MCF 10A (cell line): ENCODE measurements around the gene RAP1A. TPM values are rescaled to one million over a fixed set of nuclear protein-coding genes. Genes with fewer than 3 reads are reported as not detected.
A peak's percentile ranks its signal among the peaks of the same experiment; 100 is the strongest.

Experiments
- BruUV-seq: library from RNA; stranded (reverse); fragments of 400-500 nt; replicated peaks from 2 replicates; lab custom pipeline; 2021; lab: Mats Ljungman, UMichigan
- CTCF ChIA-PET: fragments of 300-600 bp; sonication (Branson Sonifier 250); formaldehyde crosslinking; extraction: SDS; loops from one replicate; lab custom pipeline; 2021; ENCODE audit warnings: antibody characterized with exemption, inconsistent platforms; lab: Yijun Ruan, JAX
- POLR2A ChIA-PET: fragments of 300-600, 350-650 bp; sonication (Branson Sonifier 250); formaldehyde crosslinking; extraction: SDS; loops from one replicate; lab custom pipeline; 2020; ENCODE audit warnings: antibody characterized with exemption, inconsistent platforms; lab: Yijun Ruan, JAX
- DNase-seq: peaks from one replicate; pipeline ENCODE4 v3.0.0-alpha.2; 2018; ENCODE audit not compliant: unreplicated experiment
- H3K27ac Mint-ChIP-seq: one replicate; pipeline ENCODE4 v1.8.0; 2022; ENCODE audit warnings: mild to moderate bottlenecking, low read depth, mixed read lengths; ENCODE audit not compliant: unreplicated experiment
- H3K27me3 Mint-ChIP-seq: one replicate; pipeline ENCODE4 v1.8.0; 2022; ENCODE audit warnings: mixed read lengths; ENCODE audit not compliant: insufficient read depth, unreplicated experiment
- H3K36me3 Mint-ChIP-seq: one replicate; pipeline ENCODE4 v1.8.0; 2022; ENCODE audit warnings: mild to moderate bottlenecking, moderate library complexity, mixed read lengths; ENCODE audit not compliant: insufficient read depth, unreplicated experiment
- H3K4me1 Mint-ChIP-seq: one replicate; pipeline ENCODE4 v1.8.0; 2022; ENCODE audit warnings: mixed read lengths; ENCODE audit not compliant: insufficient read depth, unreplicated experiment
- H3K4me3 Mint-ChIP-seq: one replicate; pipeline ENCODE4 v1.8.0; 2022; ENCODE audit warnings: mild to moderate bottlenecking, moderate library complexity, mixed read lengths; ENCODE audit not compliant: unreplicated experiment
- H3K9me3 Mint-ChIP-seq: one replicate; pipeline ENCODE4 v1.8.0; 2022; ENCODE audit warnings: mixed read lengths; ENCODE audit not compliant: unreplicated experiment
- intact Hi-C: fragments of 100-400 bp; cut with micrococcal nuclease; formaldehyde crosslinking; loops from 2 replicates; pipeline ENCODE4 v1.14.1; 2022
- total RNA-seq: library from RNA; stranded (reverse); gene quantifications from 2 replicates; pipeline ENCODE4 v1.2.3, GENCODE V29; 2022
- TF ChIP-seq, protein P1 (sequence below): fragments of 200-600 bp; IDR thresholded peaks from one replicate; pipeline ENCODE4 v1.8.0; 2022; ENCODE audit warnings: antibody characterized with exemption, mild to moderate bottlenecking; ENCODE audit not compliant: unreplicated experiment

RAP1A gene
- total RNA-seq, 1 experiment from 2014 or later, result 39.3 TPM

DNA sequence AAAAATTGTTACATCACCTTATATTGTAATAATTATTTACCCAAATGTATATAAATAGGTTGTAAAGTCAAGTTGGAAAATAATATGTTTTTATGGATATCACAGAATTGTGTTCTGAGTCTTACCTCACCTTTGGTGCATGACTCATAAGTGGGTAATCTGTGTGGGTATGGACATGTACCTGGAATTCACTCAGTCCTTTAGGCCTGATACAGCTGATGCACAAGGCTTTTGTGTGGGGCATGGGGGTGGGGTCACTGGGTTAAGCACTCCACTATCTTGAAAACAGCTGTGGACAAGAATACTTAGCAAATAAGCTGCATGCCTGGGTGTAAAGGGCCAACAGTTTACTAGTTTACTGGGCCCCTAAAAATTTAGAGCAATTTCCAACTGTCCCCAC lies 85.2 kb downstream of the RAP1A start:
- CTCF ChIA-PET, result interaction anchor here (0.6 to 4.1 kb wide), 9 partner anchors 10 to 686 kb away, joined by 3 to 30 read pairs (median 3); no protein-coding TSS in a partner anchor
- BruUV-seq, result no TSS peak
- POLR2A ChIA-PET, result interaction anchor here (0.8 to 2.8 kb wide), 11 partner anchors 9 to 169 kb away, joined by 3 to 14 read pairs (median 4); partner anchors contain the start of genes INKA2 and RAP1A
- Mint-ChIP-seq H3K4me1 (peaks cover 15% of the 10 kb centered on the region), H3K36me3 (peaks cover 68% of the 10 kb centered on the region), H3K9me3 (no peaks in the 10 kb centered on the region), H3K4me3 (no peak overlapping the region), H3K27ac (no peak overlapping the region), H3K27me3 (no peaks in the 10 kb centered on the region)
- intact Hi-C loops, result no loop called here
- DNase-seq, result peak; percentile 71
- TF ChIP-seq, protein P1, sequence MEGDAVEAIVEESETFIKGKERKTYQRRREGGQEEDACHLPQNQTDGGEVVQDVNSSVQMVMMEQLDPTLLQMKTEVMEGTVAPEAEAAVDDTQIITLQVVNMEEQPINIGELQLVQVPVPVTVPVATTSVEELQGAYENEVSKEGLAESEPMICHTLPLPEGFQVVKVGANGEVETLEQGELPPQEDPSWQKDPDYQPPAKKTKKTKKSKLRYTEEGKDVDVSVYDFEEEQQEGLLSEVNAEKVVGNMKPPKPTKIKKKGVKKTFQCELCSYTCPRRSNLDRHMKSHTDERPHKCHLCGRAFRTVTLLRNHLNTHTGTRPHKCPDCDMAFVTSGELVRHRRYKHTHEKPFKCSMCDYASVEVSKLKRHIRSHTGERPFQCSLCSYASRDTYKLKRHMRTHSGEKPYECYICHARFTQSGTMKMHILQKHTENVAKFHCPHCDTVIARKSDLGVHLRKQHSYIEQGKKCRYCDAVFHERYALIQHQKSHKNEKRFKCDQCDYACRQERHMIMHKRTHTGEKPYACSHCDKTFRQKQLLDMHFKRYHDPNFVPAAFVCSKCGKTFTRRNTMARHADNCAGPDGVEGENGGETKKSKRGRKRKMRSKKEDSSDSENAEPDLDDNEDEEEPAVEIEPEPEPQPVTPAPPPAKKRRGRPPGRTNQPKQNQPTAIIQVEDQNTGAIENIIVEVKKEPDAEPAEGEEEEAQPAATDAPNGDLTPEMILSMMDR, result no peak

DNA sequence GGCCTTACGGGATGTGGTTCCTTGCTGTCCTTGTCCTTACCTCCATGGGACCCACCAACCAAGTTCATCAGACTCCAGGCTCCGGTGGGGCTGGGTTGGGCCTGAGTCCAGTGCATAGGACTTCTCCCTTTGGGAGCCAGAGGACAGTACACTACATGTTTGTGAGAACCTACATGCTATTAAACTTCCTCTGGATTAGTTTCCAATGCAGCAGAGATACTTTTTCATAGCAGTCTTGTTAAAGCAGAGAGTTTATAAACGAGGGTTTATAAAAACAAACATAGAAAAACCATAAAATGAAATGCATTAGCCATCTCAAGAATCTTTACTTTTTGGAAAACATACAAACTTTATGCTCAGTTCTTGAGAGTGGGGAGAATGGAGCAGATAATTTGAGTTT lies 86.3 kb downstream of the RAP1A start:
- H3K27me3 Mint-ChIP-seq, result no peaks in the 10 kb centered on the region
- ChIA-PET CTCF (interaction anchor here (0.6 to 4.1 kb wide), 7 partner anchors 9 to 198 kb away, joined by 3 to 30 read pairs (median 5); partner anchors contain the start of gene INKA2), POLR2A (interaction anchor here (0.7 to 2.6 kb wide), 3 partner anchors 34 to 51 kb away, joined by 3 to 7 read pairs (median 6); partner anchors contain the start of gene INKA2)
- H3K4me3 Mint-ChIP-seq, result no peak overlapping the region
- intact Hi-C loops, result no loop called here
- H3K4me1 Mint-ChIP-seq, result peaks cover 15% of the 10 kb centered on the region
- TF ChIP-seq, protein P1, result no peak
- no peak for DNase-seq
- BruUV-seq, result no TSS peak
- H3K27ac Mint-ChIP-seq, result no peak overlapping the region
- no peaks in the 10 kb centered on the region for H3K9me3 Mint-ChIP-seq
- peaks cover 58% of the 10 kb centered on the region for H3K36me3 Mint-ChIP-seq

DNA sequence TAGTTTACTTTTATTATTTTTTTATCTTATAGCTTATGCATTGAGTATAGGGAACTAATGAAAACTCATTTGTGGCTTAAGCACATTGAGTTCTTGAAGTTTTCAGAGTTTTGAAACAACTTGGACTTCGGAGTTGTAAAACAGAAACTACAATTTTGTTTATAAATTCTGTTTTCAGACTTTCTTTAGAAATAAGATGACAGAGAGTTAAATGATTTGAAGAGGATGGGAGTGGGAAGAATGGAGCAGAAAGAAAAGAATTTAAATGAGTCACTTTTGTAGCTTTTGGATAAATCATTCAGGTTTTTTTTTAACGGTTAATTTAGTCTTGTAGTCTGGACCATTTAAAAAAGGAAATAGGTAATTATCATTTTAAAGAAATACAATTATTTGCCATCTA lies 87.3 kb downstream of the RAP1A start:
- peaks cover 51% of the 10 kb centered on the region for H3K36me3 Mint-ChIP-seq
- no TSS peak for BruUV-seq
- H3K27ac Mint-ChIP-seq, result no peak overlapping the region
- intact Hi-C loops, result no loop called here
- H3K27me3 Mint-ChIP-seq, result no peaks in the 10 kb centered on the region
- no peaks in the 10 kb centered on the region for H3K9me3 Mint-ChIP-seq
- ChIA-PET CTCF (interaction anchor here (0.6 to 1.0 kb wide), 2 partner anchors 8 to 198 kb away, joined by 3 to 4 read pairs; no protein-coding TSS in a partner anchor), POLR2A (interaction anchor here (0.6 to 0.8 kb wide), 2 partner anchors 42 to 133 kb away, joined by 3 to 4 read pairs; no protein-coding TSS in a partner anchor)
- TF ChIP-seq, protein P1, result no peak
- DNase-seq, result no peak
- no peak overlapping the region for H3K4me3 Mint-ChIP-seq
- H3K4me1 Mint-ChIP-seq, result peaks cover 15% of the 10 kb centered on the region

DNA sequence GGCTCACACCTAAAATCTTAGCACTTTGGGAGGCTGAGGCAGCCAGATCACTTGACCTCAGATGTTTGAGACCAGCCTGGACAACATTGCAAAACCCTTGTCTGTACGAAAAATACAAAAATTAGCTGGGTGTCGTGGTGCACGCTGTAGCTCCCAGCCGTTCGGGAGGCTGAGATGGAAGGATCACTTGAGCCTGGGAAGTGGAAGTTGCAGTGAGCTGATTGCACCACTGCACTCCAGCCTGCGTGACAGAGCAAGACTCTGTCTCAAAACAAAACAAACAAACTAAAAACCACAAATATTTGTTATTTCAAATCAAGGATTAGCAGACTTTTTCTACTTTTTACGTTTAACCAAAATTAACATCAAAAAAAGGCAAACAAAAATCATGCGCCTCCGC lies 88.3 kb downstream of the RAP1A start:
- ChIA-PET POLR2A (no interaction called here), CTCF (interaction anchor here (0.6 kb wide), 1 partner anchor 116 kb away, joined by 3 read pairs; no protein-coding TSS in a partner anchor)
- intact Hi-C loops, result no loop called here
- TF ChIP-seq, protein P1, result no peak
- H3K4me1 Mint-ChIP-seq, result peaks cover 15% of the 10 kb centered on the region
- no peak overlapping the region for H3K27ac Mint-ChIP-seq
- H3K9me3 Mint-ChIP-seq, result no peaks in the 10 kb centered on the region
- H3K27me3 Mint-ChIP-seq, result no peaks in the 10 kb centered on the region
- BruUV-seq, result no TSS peak
- H3K36me3 Mint-ChIP-seq, result peaks cover 46% of the 10 kb centered on the region
- no peak overlapping the region for H3K4me3 Mint-ChIP-seq
- peak; percentile 75 for DNase-seq
